ENCODE results near the gene NCKAP1.

The NCKAP1 gene

DNA sequence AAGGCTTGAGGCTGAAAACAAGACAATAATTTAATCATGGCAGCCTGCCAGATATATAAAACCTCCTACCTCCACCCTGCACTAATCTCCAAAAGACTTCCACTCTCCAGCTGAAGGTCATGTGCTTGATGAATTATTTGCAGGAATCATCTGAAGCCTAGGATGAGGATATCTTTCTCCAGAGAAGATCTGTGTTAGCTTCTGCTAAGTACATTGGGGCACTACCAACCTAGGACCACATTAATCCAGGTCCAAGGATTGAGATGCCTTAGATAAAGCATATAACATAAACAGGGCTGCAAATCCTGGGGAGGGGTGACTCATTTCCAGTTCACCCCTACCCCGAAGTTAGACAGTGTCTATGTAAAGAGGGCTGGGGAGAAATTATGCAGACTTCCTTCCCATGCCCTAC is 91.3 kb downstream of the NCKAP1 start:
- no peak for DNase-seq

DNA sequence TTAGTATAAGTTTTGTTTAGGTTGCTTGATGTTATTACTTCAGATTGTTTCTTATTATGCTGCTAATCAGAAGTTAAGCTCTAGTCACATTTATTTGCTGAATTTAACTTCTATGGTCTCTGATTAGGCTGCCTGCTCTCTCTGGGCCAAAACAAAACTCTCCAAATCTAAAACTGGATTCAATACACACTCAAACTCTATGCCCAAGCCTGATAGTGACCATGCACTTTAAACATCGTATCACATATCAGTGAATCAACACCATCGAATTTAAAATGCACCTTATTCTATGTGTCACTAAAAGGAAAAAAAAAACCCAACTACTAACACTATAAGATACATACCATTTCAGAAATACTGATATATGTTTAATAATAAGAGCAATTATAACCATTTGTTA is 94.9 kb downstream of the NCKAP1 start:
- no peak for DNase-seq

DNA sequence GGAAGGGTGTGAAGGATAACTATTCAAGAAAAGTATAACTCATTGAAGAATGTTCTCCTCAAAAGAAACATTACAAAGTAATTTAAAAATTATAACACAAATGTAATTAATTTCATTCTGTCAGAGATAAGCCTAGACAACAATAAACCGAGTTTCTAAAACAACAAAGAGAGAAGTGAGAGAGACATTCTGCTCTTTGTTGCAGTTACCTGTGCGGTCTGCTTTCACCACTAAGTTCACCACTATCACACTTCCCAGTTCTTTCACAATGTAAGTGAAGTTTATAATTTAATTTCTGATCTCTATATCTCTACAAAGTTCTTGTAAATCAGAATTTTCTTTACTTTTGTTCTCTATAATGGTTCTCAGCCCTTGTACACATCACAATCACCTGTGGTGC is 95.5 kb downstream of the NCKAP1 start:
- no peak for DNase-seq

DNA sequence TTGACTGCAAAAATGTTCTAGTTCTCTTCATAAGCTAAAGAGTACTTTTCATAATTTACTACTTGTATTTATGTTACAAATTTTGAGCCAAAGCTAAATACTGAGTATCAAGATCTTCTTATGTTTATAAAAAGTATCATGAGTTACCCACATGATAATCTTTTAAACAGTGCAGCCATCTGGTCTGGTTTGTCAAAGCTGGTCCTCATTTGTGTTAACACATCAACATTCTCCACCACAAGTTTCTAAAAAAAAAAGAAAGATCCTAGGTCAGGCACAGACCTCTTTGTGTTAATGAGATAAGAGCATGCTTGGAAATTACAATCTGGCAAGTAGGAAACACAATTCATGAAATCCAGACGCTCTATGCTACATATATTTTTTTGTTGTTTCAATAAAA is 96.3 kb downstream of the NCKAP1 start:
- no peak for DNase-seq

DNA sequence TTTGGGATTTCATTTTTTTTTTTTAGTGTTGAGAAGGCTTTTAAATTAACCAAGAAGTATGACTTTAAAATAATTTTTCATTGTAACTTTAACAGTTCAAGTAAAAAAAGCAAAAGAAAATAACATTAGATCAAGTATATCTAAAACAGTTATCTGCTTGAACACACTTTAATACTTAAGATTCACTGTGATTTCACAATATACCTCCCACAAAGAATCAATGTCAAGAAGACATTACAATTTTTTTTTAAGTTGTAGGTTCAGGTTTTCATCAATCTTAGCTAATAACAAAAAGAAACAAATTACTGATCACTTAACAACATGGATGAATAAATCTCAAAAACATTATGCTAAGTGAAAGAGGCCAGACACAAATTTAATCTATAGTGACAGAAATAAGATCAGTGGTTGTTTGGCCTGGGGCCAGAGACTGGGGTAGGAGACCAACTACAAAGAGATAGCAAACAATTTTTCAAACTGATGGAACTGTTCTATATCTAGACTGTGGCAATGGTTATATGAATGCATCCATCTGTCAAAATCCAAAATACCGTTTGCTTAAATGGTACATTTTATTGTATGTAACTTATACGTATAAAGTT is 97.0 kb downstream of the NCKAP1 start:
- no peak for DNase-seq

DNA sequence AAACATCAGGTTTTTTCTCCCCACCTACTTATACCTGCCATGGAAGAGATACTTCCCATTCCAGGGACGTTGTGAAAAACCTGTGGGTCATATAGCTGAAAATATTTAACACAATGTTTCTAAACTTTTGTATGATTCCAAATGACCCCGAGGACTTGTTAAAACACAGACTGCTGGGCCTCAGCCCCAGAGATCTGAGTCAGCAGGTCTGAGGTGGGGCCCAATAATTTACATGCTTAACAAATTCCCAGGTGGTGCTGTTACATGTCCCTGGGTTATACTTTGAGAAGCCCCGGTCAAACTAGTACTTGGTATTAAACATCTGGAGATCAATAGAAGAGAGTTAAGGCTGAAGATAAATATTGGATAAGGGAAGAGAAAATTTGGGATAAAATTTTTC is 100.4 kb downstream of the NCKAP1 start:
- DNase-seq: no peak

DNA sequence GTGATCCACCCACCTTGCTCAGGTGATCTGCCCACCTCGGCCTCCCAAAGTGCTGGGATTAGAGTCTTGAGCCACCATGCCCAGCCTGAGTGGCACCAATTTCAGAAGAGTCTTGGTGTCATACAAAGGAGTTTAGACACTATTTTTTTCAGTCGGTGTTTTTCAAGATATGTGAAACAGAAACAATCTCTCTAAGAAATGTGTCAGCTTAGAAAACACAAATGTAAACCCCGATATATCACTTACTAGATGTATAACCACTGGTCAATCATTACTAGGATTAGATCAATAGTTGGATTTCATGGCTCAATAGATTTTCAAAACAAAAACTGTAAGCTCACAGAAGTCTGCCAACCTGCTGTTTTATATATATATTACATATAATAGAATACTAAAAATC is 104.6 kb downstream of the NCKAP1 start:
- DNase-seq: no peak

DNA sequence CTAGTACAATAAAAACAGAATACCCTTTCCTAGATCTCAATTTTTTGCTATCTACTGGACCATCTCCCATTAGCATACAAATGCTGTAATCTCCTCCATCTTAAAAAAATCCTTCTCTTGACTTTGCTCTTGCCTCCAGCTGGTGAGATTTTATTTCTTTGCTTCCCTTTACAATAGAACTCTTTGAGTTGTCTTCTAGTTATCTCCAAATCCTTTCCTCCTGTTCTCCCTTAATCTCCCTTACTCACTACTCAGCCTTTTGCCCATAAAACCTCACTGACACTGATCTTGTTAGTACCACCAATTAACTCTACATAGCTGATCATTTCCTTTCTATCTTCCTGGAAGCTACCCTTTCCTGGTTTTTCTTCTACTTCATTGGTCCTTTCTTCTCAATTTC is 108.3 kb downstream of the NCKAP1 start:
- DNase-seq: no peak

DNA sequence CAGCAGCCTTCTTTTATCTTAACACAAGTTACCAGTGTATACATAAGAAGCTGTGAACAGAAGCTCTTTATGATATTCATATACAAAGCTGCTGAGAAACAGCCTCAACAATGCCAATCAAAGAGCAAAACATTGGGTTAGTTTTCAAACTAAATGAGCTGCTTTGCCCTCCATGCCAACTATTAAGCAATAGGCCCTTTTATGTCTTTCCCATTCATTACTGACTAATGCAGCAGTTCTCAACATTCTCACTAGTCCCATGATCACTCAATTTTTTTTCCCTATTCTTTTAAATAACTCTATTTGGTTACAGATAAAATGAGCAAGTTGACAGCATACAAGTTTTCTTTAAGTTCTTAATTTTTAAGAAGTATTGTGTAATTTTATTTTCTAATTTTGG is 114.0 kb downstream of the NCKAP1 start:
- no peak for DNase-seq

DNA sequence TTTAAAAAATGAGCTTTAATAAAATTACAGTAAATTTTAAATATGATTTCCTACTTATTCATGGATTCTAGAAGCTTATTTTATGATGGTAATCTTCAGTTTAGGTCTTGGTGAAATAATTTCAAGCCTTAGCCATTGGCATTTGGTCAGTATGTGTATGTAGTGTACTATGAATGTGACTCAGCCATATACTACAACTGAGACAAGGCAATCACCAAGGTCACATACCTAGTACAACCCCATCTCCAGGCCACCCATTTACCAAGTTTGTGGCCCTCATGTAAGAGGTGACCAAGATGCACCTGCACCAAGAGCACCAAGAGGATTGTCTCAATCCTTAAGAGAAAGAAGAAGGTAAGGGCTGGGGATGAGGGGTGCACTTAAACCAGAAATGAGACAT is 117.0 kb downstream of the NCKAP1 start:
- DNase-seq: no peak

DNA sequence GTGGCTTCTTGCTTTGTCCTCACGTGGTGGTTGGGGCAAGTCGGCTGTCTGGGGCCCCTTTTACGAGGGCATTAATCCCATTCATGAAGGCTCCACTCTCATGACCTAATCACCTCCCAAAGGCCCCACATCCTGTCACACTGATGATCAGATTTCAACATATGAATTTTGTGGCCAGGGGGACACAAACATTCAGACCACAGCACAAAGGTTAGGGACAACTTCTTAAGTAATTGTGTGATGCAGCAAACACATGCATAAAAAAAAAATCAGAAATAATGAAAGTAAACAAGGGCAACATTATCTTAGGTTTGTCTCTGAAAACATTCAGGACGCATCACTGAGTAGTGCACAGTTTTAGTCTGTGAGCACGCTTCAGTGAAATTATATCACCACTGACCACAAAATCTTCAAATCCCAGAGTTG is 117.6 kb downstream of the NCKAP1 start:
- DNase-seq: no peak

DNA sequence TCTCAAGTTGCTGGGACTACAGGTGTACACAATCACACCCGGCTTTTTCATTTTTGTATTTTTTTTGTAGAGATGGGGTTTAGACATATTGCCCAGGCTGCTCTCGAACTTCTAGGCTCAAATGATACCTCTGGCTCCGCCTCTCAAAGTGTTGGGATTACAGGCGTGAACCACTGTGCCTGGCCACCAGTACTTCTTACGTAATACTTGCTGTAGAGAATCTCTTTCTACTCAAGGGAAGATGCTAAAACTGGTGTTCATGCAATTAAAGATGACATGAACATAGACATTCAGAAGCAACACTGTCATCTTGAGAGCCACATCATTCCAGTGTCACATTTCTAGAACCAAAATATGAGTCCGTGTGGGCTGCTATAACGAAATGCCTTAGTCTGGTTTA is 118.2 kb downstream of the NCKAP1 start:
- no peak for DNase-seq

DNA sequence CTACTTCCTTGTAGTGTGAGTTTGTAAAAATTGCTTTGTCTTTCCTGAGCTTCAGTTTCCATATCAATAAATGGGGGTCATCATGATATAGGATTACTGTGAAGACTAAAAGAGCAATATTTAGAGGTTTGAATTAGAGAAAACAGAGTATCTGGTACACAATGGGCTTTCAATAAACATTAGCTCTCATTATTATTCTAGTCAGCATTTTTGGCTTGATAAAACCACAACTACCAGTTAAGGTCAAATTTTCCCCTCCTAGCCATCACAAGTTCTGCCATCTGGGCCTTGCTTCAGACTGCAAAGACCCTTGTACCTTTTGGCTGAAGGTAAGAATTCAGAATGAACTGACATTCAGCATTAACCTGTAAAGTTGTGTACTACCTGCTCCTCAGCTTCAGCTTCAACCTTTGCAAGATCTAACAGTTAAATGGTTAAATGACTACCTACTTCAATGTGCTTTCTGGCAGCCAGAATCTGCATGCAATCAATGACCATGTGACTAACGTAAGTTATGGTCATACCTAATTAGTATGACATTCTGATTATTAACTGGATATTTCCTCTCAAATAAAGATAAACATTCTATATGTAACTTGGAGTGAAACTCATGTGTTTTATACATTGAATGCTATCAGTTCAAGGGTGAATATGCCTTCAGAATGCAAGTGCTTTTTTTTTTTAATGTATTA is 119.2 kb downstream of the NCKAP1 start:
- no peak for DNase-seq

DNA sequence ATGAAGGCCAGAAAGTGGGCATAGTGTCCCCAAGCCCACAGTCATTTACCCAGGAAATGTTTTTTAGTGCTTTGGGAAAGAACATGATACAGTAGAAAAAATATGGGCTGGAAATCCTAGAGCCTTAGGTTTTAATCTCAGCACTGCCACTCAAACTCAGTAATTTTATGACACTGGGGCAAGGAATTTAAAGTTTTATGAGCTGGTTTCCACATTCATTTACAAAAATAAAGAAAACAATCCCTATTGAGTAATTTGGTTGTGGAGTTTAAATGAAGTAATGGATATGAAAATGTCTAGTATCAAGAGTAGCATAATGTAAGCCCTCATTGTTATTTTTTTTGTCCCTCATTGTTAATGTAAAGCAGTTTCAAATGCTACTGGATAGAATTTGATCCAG is 120.3 kb downstream of the NCKAP1 start:
- DNase-seq: no peak

DNA sequence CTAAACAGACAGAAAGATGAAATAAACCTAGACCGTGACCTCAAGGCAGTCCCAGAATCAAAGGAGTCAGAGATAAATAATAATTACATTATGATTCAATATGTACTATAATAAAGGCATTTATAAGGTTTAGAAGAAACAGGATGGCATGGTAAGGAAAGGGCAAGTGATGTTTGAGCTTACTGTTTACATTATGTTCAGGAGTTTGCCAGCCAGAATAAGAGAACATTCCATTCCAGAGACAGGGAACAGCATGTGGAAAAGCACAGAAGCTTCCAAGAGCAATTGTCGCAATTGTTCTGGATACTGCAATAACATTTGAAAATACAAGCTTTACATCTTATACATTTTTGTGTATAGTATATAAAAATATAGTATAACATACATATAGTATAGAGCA is 121.8 kb downstream of the NCKAP1 start:
- DNase-seq: no peak

DNA sequence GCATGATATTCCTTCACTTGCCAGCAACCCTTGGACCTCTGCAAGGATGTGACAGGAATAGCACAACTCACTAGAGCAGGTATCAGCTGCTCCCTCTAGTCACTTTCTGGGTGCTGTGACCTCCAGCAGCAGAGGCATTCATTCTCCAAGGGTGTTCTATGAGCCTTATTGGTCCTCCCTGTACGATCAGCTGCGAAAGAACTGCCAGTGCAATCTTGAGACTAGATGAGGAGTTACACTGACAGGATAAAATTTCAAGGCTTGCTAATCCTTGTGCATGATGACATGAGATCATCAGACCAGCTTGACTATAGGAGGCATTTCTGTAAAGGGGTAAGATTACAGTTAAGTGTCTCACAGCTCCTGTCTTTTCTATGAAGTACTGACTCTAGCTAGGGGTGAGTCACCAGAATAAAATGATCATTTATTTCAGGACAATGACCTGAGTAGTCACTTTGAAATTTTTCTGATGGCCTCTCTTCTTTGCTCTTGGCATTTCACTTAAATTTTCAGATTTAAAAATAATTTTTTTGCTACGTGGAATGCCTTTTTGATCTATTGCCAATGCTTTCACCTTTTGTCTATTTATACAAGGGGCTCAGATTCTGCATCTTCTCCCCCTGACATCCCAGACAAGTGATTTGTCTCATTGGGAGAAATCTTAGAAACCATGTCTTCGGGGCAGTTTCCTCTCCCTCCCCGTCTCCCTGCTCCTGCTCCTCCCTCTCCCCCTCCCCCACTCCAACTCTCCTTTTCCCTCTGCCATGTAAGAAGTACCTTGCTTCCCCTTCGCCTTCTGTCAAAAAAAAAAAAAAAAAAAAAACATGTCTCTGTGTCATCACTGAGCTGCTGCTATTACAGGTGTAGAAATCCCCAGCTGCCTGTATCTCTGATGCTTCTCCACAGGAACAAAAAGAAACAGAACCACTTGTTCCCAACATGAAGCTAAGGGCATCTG is 122.6 kb downstream of the NCKAP1 start:
- no peak for DNase-seq

DNA sequence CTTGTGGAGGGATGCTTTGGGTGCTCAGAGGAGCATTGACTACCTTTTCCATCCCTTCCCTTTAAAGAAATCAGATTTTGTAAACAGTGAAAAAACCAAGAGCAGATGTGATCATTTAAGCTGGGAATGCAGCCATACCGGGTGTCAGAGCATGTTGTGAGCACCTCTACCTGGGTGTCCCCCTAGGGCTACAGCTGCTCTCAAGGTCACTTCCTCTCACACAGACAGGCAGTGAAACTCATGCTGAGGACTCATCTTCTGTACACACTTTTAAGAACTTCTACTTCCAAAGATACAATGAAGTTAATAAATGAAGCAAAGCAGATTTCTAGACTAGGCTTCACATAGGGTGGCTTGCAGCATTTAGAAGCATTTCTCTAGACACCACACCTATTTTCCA is 123.4 kb downstream of the NCKAP1 start:
- no peak for DNase-seq

DNA sequence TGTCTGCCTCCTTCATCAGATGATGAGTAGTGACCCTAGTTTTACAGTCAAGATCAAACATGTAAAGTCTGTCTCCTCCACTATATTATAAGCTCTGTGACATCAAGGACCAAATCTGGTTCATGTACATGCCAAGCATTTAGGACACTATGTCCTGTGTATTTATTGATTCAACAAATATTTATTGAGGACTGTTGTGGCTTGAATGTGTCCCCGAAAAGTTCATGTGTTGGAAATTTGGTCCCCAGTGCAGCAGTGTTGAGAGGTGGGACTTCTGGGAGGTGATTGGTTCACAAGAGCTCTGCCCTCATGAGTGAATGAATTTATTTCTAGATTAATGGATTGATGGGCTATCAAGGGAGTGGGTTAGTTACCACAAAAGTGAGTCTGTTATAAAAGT is 125.2 kb downstream of the NCKAP1 start:
- no peak for DNase-seq

DNA sequence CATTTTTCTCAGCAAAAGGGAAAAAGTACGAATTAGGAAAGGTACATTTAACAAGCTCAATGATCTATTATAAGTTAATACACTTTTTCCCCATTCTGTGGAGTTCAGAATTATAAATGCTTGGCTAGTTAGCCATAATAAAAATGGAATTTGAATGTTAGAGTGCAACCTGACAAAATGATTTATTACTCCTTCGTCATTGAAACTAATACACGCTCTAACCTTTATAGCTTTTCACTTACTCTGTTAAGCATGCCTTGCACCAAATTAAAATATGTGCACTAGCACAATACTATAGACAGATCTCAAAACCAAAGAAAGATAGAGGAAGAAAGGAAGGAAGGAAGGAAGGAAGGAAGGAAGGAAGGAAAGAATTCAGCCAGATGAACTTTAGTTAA is 125.7 kb downstream of the NCKAP1 start:
- no peak for DNase-seq

DNA sequence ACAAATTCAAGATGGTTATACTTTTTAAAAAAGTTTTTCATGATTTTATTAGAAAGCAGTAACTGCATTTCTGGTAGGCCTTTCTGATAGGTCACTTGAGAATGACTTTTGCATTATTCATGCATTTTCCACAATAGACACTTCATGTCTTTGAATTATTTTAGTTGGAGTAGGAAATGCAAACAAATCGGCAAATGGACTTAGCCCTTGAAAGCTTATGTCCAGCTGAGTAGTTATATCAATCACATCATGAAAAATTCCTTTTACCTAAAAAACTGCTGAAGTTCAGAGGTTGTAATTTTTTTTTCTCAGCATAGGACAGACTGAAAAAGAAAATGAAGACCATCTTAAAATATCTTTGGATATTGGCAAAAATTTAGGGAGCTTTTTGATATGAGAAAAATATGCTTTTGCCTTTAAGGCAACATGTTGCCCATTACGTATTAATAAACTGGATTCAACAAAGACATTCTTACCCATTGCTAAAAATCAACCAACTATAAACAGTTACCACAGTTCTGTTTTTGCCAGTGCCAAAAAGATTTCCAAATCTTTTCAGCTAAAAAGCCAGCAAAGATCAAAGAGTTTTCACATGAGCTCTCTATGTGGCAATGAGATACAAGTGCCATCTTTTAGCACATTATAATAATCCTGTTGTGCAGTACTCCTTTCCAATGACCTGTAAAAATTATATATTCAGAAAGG is 126.3 kb downstream of the NCKAP1 start:
- no peak for DNase-seq

DNA sequence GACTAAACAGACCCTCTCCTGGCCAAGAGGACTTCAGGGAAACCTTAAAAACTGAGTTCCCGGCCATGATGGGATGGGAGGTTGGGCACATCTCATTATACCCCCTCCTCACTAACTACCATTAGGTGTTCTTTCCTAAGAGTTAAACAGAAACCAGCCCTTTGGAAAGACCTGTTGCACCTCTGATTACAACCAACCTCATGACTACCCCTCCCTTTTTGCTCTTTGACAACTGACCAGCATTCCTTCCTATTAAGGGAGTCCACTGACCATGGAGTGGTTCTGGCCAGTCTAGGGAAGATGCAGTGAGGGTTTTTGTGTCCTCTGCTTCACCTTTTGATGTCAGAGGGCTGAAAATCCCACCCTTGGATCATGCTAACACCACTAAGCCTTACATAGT is 127.3 kb downstream of the NCKAP1 start:
- no peak for DNase-seq

DNA sequence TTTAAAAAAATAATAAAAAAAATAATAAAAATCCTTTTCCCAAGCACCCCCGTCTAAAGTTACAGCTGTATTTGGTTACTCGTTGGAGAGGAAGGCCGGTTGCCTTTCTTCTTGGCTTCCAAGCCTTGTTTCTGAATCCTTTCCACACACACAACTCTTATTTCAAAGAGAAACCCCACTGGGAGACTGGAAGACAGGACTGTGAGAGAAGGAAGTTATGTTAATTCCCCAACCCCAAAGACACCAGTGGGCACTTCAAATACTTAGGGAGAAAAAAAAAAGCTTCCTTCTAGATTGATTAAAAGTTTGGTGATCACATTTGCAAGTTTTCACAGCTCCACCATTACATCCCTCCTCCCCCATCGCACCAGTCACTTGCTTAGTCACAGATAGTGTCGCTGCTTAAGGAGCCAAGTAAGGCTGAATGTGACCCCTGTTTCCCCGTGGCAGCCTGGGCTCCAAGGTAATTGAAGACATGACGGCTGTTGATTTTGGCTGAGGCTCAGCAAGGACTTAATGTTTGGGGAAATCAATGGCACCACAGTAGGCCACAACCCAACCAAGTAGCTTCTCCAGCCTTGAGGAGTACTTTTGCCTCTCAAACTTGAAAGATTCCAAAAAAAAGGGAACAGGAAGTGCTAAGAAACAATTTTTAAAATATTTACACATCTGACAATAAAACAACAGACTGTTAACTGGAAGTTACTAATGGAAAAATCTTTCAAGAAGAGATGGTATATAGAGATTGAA is 131.0 kb downstream of the NCKAP1 start:
- DNase-seq: no peak

DNA sequence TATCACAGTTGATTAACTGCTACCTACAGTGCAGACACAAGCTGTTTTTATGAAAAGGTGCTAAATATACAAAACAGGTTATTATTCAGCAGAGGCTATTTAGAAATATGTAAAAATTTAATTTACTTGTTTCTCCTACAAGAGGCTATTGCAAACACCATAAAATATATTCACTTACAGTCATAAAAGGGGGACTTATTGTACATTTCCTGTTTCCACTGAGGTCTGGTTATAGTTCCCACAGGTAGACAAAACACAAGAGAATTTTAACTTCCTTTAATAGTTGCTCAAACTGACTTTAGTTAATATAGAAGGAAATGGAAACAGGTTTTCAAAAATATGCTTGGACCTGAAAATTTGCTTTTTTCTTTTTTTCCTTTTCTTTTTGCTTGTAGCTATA is 131.8 kb downstream of the NCKAP1 start:
- DNase-seq: no peak

Data from stimulated activated naive CD4-positive, alpha-beta T cell (primary cell).